ENCODE measurements around the gene SCGB3A2. TPM values are rescaled to one million over a fixed set of nuclear protein-coding genes. Genes with fewer than 3 reads are reported as not detected.

SCGB3A2 gene
- total RNA-seq, 2 experiments from 2014 or later = not detected

Other genes starting within 250 kb of the SCGB3A2 start
- gene JAKMIP2, start 96.0 kb upstream of the SCGB3A2 start, total RNA-seq = 1 to 10 TPM; 5.2 to 6.1 TPM
- not detected for gene SPINK1, start 47.0 kb upstream of the SCGB3A2 start, total RNA-seq
- gene C5orf46, start 27.8 kb downstream of the SCGB3A2 start, total RNA-seq = not detected
- gene SPINK5, start 185.3 kb downstream of the SCGB3A2 start, total RNA-seq = not detected

Data from activated CD8-positive, alpha-beta memory T cell treated with anti-CD3 and anti-CD28 coated beads, Interleukin-2, amount 10 ng/mL, durations not matched to agents 7 days and 5 days (primary cell).